Lung (tissue), 12 donors: ENCODE results near the gene SIGLEC11. TPM values are rescaled to one million over a fixed set of nuclear protein-coding genes. Genes with fewer than 3 reads are reported as not detected.

Experiments
- ATAC-seq: fragments of 200-7000 bp; cut with Tn5 transposase; one replicate; pipeline ENCODE4 v1.9.1; 2020; ENCODE audit warnings: moderate number of reproducible peaks; ENCODE audit not compliant: insufficient read depth, low FRiP score
- DNase-seq, 3 donors: peaks; one replicate each; pipeline ENCODE4 v3.0.0-alpha.2; 2013 to 2017
- H3K27ac ChIP-seq, 2 donors: one replicate each; pipeline ENCODE4 v1.5.1; 2013; ENCODE audit warnings: mild to moderate bottlenecking in 2 of 2, moderate library complexity in 2 of 2, control low read depth in 1 of 2, inconsistent platforms in 1 of 2, low read depth in 1 of 2, low read length in 1 of 2
- H3K27me3 ChIP-seq, 3 donors: one replicate each; pipeline ENCODE4 v1.5.1; 2013; ENCODE audit warnings: low read length in 2 of 3; ENCODE audit not compliant: control insufficient read depth in 3 of 3, insufficient read depth in 3 of 3
- H3K36me3 ChIP-seq, 4 donors: one replicate each; pipeline ENCODE4 v1.5.1; 2013; ENCODE audit warnings: low read length in 4 of 4, mild to moderate bottlenecking in 1 of 4, moderate library complexity in 1 of 4; ENCODE audit not compliant: control insufficient read depth in 4 of 4, insufficient read depth in 4 of 4
- H3K4me1 ChIP-seq, 5 donors: one replicate each; pipeline ENCODE4 v1.5.1; 2013; ENCODE audit warnings: low read length in 5 of 5, mild to moderate bottlenecking in 2 of 5, moderate library complexity in 1 of 5; ENCODE audit not compliant: control insufficient read depth in 5 of 5, insufficient read depth in 5 of 5
- H3K4me3 ChIP-seq: one replicate; pipeline ENCODE4 v1.5.1; 2013; ENCODE audit warnings: mild to moderate bottlenecking, control low read depth, moderate library complexity
- H3K9ac ChIP-seq, 2 donors: one replicate each; pipeline ENCODE4 v1.5.1; 2013; ENCODE audit warnings: low read length in 2 of 2, control low read depth in 1 of 2; ENCODE audit not compliant: insufficient read depth in 1 of 2
- H3K9me3 ChIP-seq, 4 donors: one replicate each; pipeline ENCODE4 v1.5.1; 2013; ENCODE audit warnings: low read length in 3 of 4, mild to moderate bottlenecking in 1 of 4, moderate library complexity in 1 of 4; ENCODE audit not compliant: control insufficient read depth in 4 of 4, insufficient read depth in 3 of 4
- WGBS, 2 donors: extraction: QIAGEN DNeasy Blood & Tissue Kit; methylation state at CpG; one replicate each; pipeline ENCODE4 v1.1.7; 2013; 5-methylcytosine and 5-hydroxymethylcytosine counted together
- polyA plus RNA-seq, 2 donors: library from polyadenylated mRNA; stranded (reverse); fragments of 200-250 nt; gene quantifications; one replicate each; pipeline ENCODE4 v1.2.1, GENCODE V29; 2013
- total RNA-seq, 2 donors: library from RNA; depleted of rRNA in 1 of 2; stranded (reverse); fragments of >200 nt in 1 of 2; gene quantifications; one replicate each; pipeline ENCODE4 v1.2.1, GENCODE V29; 2014 to 2021
- TF ChIP-seq, protein P1 (sequence below): IDR thresholded peaks from 2 replicates; pipeline ENCODE4 v1.5.1; 2012; ENCODE audit warnings: mild to moderate bottlenecking; ENCODE audit errors: control extremely low read depth, extremely low read depth
- donor health status: control.
- donor health status: control.
- donor health status: Bipolar disorder and iron deficiency.
- donor health status: healthy.
- donor health status: DM: yes; HTN: yes; CAD: no.

The SIGLEC11 gene
- total and polyA plus RNA-seq, 4 donors: 1.3 to 6.5 (median 3.2) TPM

GRCh38 chr19:49985871-49986270, 24.9 kb upstream of the SIGLEC11 start:
- 23 to 44% methylated on average over 3 of the region's 3 CpGs for WGBS, 2 donors
- H3K27ac ChIP-seq: no peak overlapping the region
- no peak overlapping the region for H3K9ac ChIP-seq
- no peak overlapping the region for H3K4me3 ChIP-seq
- DNase-seq (no peak), ATAC-seq (no peak)
- no peaks in the 10 kb centered on the region for H3K9me3 ChIP-seq
- no peaks in the 10 kb centered on the region for H3K27me3 ChIP-seq
- H3K36me3 ChIP-seq: peaks cover 0 to 36% (median 31%) of the 10 kb centered on the region in 4 donors
- no peaks in the 10 kb centered on the region for H3K4me1 ChIP-seq
- TF ChIP-seq, protein P1, sequence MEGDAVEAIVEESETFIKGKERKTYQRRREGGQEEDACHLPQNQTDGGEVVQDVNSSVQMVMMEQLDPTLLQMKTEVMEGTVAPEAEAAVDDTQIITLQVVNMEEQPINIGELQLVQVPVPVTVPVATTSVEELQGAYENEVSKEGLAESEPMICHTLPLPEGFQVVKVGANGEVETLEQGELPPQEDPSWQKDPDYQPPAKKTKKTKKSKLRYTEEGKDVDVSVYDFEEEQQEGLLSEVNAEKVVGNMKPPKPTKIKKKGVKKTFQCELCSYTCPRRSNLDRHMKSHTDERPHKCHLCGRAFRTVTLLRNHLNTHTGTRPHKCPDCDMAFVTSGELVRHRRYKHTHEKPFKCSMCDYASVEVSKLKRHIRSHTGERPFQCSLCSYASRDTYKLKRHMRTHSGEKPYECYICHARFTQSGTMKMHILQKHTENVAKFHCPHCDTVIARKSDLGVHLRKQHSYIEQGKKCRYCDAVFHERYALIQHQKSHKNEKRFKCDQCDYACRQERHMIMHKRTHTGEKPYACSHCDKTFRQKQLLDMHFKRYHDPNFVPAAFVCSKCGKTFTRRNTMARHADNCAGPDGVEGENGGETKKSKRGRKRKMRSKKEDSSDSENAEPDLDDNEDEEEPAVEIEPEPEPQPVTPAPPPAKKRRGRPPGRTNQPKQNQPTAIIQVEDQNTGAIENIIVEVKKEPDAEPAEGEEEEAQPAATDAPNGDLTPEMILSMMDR: no peak

DNA sequence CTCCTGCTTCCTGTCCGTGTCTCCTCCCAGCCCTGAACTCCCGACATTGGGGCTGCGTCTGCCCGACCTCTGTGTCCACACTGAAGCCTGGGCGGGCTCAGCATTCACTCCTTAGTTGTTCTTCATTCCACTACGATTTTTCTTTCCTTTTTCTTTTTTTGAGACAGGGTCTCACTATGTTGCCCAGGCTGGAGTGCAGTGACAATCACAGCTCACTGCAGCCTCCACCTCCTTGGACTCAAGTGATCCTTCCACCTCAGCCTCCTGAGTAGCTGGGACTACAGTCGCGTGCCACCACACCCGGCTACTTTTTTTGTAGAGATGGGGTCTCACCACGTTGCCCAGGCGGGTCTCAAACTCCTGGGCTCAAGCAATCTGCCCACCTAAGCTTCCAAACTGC, 23.5 kb upstream of the SIGLEC11 start:
- 91 to 92% methylated on average over 11 of the region's 11 CpGs for WGBS, 2 donors
- TF ChIP-seq, protein P1: no peak
- H3K36me3 ChIP-seq: peaks cover 0 to 38% (median 29%) of the 10 kb centered on the region in 4 donors
- ATAC-seq: no peak
- no peaks in the 10 kb centered on the region for H3K27me3 ChIP-seq
- H3K27ac ChIP-seq: no peak overlapping the region
- H3K9me3 ChIP-seq: no peaks in the 10 kb centered on the region
- no peak overlapping the region for H3K4me3 ChIP-seq
- H3K4me1 ChIP-seq: no peaks in the 10 kb centered on the region
- H3K9ac ChIP-seq: no peak overlapping the region
- DNase-seq: no peak

GRCh38 chr19:49983645-49984229, 22.8 kb upstream of the SIGLEC11 start:
- H3K9me3 ChIP-seq: no peaks in the 10 kb centered on the region
- WGBS, 2 donors: 50 to 57% methylated on average over 10 of the region's 10 CpGs
- H3K27ac ChIP-seq: no peak overlapping the region
- H3K9ac ChIP-seq: no peak overlapping the region
- DNase-seq (peak; percentile 37 to 48 (median 46)), ATAC-seq (peak; percentile 41)
- H3K27me3 ChIP-seq: no peaks in the 10 kb centered on the region
- H3K4me3 ChIP-seq: no peak overlapping the region
- peaks cover 0 to 40% (median 25%) of the 10 kb centered on the region in 4 donors for H3K36me3 ChIP-seq
- TF ChIP-seq, protein P1: peak; percentile 78
- H3K4me1 ChIP-seq: no peaks in the 10 kb centered on the region
